Stimulated activated CD4-positive, alpha-beta T cell treated with anti-CD3 and anti-CD28 coated beads, Interleukin-2, amount 100 ng/mL, for 24 hours (primary cell): Measurements from ENCODE around the gene ZNF525.
"Not testable (repeated sequence)": the region's sequence is repeated elsewhere in the genome, so short reads cannot be mapped to it uniquely, and the experiment has no call there.

Experiments
- DNase-seq, 2 donors: peaks; one replicate each; pipeline ENCODE4 v3.0.0-alpha.2; 2020

The ZNF525 gene

DNA sequence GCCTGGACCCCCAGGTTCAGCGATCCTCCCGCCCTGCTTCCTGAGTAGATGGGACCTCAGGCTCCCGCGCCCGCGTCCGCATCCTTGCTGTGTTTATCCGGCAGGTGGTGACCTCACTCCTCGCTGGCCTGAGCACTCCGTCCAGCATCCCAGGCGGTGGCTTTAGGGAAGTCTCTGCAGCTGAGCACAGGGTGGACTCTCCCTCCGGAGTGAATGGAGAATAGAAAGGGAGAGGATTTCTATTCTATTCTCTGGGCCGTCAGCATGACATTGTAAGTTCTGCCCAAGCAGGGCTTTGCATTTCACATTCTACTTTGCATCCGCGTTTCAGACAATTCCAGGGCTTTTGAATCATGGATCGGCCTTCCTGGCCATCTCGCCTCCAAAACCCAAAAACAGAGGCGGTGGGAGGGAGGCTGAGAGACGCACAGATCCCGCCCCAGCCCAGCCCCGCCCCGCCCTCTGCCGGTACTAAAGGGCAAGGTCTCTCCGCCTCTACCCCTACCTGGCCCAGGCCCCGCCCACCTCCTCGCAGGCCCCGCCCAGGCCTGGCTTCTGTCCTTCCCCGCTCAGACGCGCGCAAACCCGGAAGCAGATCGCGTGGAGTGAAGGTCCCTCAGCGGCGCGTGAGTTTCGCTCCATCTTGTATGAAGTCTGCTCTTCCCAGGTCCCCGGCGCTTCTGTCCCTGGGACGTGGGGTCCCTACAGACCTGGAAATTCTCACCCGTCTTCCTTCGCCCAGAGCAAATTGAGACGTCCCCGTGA is at the start of gene ZNF525:
TSS of gene ZNF525 (plus strand) at position 572 of the 765 bp plus-strand sequence. CDS start 6,577 bp downstream, outside the sequence.
- peak; percentile 95 to 98 for DNase-seq

DNA sequence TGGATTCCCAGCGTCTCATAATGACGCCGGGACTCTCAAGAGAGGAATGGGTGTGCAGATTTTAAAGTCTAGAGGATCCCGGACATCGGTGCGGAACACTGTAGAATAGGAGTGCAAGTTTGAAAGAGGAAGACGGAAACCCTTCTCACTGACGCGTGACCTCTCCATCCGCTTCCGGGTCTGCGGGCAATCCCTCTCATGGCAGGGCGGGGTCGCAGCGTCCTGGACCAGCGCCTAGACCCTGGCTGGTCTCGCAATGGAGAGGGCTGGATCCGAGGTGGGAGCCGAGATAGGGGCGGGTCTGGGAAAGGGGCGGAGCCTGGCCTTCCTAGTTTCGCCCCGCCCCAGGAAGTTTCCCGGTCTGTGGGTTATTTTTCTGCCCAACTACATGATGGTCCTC is 36.5 kb upstream of the ZNF525 start:
- peak in 1 of 2 donors; percentile 10 for DNase-seq

DNA sequence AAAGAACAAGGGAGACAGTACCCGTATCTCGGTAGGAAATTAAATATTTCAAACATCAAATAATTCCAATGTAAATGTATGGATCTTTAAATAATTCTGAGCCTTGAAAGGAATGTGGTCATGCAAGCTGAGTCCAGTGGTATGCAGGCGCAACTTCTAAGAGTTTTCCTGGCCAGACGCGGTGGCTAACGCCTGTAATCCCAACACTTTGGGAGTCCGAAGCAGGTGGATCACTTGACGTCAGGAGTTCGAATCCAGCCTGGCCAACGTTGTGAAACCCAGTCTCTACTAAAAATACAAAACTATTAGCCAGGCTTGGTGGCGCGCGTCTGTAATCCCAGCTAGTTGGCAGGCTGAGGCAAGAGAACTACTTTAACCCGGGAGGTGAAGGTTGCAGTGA is 33.0 kb upstream of the ZNF525 start:
- no peak for DNase-seq

DNA sequence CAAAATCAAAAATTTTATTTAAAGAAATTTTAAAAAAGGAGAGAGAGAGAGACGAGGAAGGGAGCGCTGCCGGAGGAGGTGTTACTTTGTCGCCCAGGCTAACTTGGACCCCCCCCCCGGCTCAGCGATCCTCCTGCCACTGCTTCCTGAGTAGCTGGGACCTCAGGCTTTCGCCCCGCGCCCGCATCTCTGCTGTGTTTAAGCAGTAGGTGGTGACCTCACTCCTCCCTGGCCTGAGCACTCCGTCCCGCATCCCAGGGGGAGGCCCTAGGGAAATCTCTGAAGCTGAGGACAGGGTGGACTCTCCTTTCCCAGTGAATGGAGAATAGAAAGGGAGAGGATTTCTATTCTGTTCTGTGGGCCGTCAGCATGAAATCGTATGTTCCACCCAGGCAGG is 32.4 kb upstream of the ZNF525 start:
- peak; percentile 30 to 33 for DNase-seq

DNA sequence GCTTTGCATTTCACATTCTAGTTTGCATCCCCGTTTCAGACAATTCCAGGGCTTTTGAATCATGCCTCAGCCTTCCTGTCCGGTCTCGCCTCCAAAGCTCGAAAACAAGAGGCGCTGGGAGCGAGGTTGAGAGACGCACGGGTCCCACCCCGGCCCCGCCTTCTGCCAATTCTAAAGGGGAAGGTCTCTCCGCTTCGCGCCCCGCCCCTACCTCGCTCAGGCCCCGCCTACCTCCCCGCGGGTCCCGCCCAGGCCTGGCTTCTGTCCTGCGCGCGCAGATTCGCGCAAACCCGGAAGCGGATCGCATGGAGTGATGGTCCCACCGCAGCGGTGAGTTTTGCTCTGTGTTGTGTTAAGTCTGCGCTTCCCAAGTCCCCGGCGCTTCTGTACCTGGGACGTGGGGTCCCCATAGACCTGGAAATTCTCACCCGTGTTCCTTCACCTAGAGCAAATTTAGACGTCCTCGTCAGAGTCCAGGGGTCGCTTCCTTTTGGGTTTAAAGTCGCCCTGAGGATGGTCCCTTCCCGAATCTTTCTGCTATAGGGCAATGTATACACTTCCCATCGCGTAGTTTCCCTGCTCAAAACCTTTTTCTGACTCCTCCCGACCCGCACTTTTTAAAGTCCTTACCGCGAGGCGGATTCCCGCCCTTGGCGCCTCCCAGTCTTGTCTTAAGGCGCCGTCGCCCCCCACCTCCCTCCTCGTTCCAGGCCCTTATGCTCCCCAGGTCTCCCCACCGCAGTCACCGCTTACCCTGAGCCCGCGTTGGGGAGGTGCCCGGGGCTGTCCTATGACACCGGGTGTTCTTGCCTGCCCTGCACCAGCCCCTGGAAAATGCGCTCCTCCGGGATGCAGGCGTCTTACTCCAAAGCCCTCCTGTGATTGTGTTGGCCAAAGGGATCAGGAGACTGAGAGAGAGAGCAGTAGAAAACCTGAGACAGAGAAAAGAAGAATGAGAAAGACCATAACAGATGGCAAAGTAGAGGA is 31.7 kb upstream of the ZNF525 start, which contains the start of gene ZNF845:
TSS of gene ZNF845 (plus strand) at position 287 of the 987 bp plus-strand sequence. CDS start 7,559 bp downstream, outside the sequence.
- DNase-seq, result peak; percentile 95 to 98

DNA sequence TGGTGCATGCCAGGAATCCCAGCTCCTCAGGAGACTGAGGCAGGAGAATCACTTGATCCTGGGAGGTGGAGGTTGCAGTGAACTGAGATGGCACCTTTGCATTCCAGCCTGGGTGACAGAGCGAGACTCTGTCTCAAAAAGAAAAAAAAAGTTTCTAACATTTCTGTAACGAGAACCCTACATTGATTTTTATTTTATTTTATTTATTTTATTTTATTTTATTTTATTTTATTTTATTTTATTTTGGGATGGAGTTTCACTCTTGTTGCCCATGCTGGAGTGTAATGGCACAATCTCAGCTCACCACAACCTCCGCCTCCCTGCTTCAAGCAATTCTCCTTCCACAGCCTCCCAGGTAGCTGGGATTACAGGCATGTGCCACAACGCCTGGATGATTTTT is 21.1 kb upstream of the ZNF525 start:
- not testable (repeated sequence) for DNase-seq

DNA sequence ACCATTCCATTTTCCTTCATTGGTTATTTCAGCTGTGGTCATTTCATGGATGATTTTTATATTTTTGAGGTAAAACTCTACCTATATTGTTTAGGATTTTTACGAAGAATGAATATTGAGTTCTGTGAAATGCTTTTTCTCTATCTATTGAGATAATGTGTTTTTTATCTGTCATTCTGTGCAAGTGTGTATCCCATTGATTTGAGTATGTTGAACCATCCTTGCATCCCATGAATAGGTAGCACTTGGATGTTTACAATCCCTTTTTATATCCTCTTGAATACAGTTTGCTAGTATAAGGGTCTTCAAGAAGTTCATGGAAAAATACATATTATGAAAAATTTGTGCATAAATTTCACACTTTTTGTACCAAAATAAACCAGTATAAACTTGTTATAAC is 9.8 kb upstream of the ZNF525 start:
- DNase-seq, result no peak

DNA sequence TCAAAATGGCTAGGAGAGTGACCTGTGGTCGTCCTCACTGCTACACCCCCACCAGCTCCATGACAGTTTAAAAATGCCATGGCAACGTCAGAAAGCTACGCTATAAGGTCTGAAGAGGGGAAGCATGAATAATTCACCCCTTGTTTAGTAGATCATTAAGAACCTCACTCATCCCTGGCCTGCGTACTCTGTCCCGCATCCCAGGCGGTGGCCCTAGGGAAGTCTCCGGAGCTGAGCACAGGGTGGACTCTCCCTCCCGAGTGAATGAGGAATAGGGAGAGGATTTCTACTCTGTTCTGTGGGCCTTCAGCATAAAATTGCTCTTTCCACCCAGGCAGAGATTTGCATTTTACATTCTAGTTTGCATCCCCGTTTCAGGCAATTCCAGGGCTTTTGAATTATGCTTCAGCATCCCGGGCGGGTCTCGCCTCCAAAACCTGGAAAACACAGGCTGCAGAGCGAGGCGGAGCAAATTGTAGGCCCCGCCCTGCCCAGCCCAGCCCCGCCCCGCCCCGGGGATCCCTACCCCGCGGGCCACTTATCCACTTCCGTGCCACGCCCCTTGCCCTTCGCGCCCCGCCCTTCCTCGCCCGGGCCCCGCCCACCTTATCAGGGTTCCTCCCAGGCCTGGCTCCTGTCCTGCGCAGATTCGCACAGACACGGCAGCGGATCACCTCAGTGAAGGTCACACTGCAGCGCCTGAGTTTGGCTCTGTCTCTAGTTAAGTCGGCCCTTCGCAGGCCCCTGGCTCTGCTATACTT is 7.5 kb upstream of the ZNF525 start:
- DNase-seq, result no peak

DNA sequence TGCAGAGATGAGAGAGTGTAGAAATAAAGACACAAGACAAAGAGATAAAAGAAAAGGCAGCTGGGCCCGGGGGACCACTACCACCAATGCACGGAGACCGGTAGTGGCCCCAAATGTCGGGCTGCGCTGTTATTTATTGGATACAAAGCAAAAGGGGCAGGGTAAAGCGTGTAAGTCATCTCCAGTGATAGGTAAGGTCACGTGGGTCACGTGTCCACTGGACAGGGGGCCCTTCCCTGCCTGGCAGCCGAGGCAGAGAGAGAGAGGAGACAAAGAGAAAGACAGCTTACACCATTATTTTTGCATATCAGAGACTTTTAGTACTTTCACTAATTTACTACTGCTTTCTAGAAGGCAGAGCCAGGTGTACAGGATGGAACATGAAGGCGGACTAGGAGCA is 5.4 kb upstream of the ZNF525 start:
- not testable (repeated sequence) for DNase-seq

DNA sequence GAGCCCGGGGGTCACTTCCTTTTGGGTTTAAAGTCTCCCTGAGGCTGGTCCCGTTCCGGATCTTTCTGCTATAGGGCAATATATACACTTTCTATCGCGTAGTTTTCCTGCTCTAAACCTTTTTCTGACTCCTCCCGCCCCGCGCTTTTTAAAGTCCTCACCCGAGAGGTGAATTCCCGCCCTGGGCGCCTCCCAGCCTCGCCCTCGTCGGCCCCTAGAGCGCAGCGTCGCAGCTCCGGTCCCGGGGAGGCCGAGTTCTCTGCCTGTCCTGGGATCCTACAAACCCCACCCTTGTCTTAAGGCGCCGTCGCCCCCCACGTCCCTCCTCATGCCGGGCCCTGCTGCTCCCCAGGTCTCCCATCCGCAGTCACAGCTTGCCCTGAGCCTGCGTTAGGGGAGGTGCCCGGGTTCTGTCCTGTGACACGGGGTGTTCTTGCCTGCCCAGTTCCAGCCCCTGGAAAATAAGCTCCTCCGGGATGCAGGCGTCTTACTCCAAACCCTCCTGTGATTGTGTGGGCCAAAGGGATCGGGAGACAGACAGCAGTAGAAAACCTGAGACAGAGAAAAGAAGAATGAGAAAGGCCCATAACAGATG is 491 bp downstream of the ZNF525 start:
- peak; percentile 36 to 54 for DNase-seq

DNA sequence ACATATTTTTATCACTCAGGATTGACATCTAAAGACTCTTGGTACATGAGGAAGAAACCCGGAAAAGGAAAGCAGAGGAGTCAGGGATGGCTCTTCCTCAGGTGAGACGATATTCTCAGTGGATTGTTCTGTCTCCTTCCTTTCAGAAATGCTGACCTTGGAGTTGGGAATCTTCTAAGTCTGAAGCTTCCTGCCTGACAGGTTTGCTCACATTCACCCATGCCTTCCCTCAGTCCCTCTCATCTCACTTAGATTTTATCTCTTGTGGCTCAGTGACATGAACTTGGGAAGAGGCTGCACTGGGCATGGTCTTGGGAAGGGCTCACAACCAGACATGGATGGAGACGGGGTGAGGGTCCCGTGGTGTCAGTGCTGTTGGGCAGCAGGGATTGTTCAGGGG is 6.7 kb downstream of the ZNF525 start:
- no peak for DNase-seq

DNA sequence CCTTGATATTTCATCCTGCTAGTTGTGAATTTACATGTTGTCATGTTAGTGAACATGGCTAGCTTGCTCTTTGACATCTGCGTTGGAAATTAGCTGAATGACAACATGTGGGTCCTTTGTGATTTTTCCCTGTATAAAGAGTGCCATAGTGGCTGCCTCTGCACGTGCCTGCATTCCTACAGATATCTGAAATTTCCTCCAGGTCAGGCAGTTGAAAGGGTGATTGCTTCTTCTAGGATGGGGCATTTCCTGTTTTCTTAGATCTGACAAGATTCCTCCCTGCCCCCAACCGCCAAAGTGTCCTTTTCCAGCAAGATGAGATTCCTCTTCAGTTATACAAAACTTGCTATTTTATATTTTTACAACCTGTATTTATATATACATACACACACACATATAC is 8.8 kb downstream of the ZNF525 start:
- no peak for DNase-seq

DNA sequence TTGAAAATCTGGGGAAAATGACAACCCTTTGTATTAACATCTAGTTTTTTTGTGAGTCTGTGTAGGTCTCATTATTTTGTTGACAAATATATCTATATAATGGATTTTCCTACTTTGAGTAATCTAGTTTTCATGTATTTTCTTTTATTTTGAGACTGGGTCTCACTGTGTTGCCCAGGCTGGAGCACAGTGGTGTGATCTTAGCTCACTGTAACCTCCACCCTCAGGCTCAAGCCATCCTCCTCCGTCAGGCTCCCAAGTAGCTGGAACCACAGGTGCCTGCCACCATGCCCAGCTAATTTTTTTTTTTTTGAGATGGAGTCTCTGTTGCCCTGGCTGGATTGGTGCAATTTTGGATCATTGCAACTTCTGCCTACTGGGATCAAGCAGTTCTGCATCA is 9.2 kb downstream of the ZNF525 start:
- no peak for DNase-seq

DNA sequence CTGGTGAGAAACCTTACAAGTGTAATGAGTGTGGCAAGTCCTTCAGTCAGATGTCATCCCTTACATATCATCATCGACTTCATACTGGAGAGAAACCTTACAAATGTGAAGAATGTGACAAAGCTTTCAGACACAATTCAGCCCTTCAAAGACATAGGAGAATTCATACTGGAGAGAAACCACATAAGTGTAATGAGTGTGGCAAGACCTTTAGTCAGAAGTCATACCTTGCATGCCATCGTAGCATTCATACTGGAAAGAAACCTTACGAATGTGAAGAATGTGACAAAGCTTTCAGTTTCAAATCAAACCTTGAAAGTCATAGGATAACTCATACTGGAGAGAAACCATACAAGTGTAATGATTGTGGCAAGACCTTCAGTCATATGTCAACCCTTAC is 15.9 kb downstream of the ZNF525 start:
- DNase-seq, result no peak

DNA sequence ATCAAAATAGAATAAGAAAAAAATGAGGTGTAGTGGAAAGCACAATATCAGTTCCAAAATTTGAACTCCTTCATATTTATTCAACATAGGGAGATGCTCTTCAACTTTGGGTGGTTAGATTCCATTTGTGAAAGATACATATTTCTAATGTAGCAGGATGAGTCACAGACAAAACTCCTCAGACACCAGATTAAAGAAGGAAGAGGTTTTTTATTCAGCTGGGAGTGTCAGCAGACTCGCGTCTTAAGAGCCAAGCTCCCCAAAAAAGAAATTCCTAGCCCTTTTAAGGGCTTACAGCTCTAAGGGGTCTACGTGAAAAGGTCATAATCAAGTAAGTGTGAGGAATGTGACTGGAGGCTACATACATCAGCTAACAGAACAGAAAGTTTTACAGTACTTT is 22.7 kb downstream of the ZNF525 start:
- no peak for DNase-seq

DNA sequence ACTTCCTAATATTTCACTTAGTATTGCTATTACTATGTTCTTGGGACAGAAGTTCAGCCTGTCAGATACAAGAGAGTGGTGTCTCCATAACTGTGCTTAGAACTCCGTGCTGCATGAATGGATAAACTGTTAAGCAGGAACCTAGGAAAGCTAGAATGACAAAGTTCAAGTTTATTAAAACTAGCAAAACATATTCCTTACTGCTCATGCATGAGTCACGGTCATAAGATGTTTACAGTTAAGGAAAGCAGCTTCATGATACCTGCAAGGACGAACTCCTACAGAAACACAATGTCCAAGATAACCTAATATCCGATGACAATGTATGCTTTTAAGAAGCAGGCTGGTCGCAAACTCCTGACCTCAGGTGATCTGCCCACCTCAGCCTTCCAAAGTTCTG is 23.4 kb downstream of the ZNF525 start:
- DNase-seq, result no peak

DNA sequence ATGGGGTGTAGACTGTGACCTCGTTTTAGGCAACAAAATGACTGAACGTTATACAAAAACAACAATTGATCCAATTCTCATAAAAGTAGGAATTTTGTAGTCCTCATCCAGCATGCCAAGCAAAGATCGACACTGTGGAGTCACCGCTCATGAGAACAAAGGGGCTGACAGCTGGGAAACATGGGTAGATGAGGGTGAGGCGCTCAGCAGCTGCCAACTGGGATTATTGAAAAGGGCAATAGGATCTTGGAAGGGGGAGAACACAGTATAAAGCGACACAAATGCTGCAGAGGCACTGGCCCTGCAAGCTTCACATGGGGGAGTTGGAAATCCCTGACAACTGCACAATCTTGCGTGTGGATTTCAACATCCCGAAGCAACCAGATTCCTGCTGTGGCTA is 24.1 kb downstream of the ZNF525 start:
- DNase-seq, result no peak

DNA sequence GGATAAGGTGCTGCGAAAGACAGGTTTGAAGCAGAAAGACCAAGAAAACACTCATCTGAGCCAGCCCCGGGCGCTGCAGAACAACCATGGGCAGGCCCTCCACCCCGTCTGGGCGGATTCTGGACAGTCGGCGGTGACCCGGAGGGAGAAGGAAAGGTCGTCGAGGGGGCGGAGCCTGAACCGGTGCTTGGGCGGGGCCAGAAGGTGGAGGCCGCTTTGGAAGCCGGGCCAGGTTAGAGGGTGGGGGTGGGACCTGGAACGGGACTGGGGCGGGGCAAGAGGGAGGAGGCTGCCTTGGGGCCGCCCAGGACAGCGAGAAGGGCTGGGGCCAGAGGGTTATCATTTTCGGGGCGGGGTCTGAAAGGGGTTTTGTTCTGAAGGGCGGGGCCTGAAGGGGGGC is 24.5 kb downstream of the ZNF525 start:
- no peak for DNase-seq

DNA sequence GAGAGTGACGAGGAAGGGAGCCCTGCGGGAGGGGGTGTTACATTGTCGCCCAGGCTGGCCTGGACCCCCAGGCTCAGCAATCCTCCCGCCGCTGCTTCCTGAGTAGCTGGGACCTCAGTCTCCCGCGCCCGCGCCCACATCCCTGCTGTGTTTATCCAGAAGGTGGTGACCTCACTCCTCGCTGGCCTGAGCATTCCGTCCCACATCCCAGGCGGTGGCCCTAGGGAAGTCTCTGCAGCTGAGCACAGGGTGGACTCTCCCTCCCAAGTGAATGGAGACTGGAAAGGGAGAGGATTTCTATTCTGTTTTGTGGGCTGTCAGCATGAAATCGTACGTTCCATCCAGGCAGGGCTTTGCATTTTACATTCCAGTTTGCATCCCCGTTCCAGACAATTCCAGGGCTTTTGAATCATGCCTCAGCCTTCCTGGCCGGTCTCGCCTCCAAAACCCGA is 29.0 kb downstream of the ZNF525 start:
- peak; percentile 1 to 20 for DNase-seq

DNA sequence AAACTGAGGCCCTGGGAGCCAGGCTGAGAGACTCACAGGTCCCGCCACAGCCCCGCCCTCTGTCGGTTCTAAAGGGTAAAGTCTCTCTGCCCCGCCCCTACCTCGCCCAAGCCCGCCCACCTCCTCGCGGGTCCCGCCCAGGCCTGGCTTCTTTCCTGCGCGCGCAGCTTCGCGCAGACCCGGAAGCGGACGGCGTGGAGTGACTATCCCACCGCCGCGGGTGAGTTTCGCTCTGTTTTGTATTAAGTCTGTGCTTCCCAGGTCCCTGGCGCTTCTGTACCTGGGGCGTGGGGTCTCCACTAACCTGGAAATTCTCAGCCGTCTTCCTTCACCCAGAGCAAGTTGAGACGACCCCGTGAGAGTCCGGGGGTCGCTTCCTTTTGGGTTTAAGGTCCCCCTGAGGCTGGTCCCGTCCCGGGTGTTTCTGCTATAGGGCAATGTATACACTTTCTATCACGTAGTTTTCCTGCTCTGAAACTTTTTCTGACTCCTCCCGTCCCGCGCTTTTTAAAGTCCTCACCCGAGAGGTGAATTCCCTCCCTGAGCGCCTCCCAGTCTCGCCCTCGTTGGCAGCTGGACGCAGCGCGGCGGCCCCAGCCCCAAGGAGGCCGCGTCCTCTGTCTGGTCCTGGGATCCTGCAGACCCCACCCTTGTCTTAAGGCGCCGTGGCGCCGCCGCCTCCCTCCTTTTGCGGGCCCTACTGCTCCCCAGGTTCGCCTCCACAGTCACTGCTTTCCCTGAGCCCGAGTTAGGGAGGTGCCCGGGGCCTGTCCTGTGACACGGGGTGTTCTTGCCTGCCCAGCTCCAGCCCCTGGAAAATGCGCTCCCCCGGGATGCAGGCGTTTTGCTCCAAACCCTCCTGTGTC is 29.7 kb downstream of the ZNF525 start, which contains the start of gene ZNF765:
TSS of gene ZNF765 (plus strand) at position 176 of the 866 bp plus-strand sequence. CDS start 2,867 bp downstream, outside the sequence.
- peak; percentile 96 to 97 for DNase-seq
